GM12878 (cell line): ENCODE data around the gene ANKRD33. TPM values are rescaled to one million over a fixed set of nuclear protein-coding genes. Genes with fewer than 3 reads are reported as not detected.

Experiments
- ATAC-seq: fragments of 200-7000 bp; cut with Tn5 transposase; 3 replicates; pipeline ENCODE4 v1.9.1; 2020; ENCODE audit warnings: mild to moderate bottlenecking, moderate library complexity
- BruUV-seq: library from RNA; stranded (reverse); fragments of 400-500 nt; replicated peaks from 2 replicates; lab custom pipeline; 2021; lab: Mats Ljungman, UMichigan
- CTCF ChIA-PET: fragments of 300-600 bp; sonication (Branson Sonifier 250); formaldehyde crosslinking; extraction: SDS; loops from one replicate; lab custom pipeline; 2021; ENCODE audit warnings: inconsistent platforms; lab: Yijun Ruan, JAX
- POLR2A ChIA-PET: fragments of 350-600 bp; formaldehyde crosslinking; extraction: SDS; loops from one replicate; lab custom pipeline; 2021; ENCODE audit warnings: inconsistent platforms; lab: Charles Lee
- RAD21 ChIA-PET: fragments of 300-600 bp; sonication (Branson Sonifier 250); formaldehyde crosslinking; loops from one replicate; lab custom pipeline; 2023; ENCODE audit warnings: antibody characterized with exemption; ENCODE audit not compliant: unreplicated experiment; lab: Charles Lee
- SMC1A ChIA-PET: fragments of 300-600 bp; sonication (Branson Sonifier 250); formaldehyde crosslinking; loops from one replicate; lab custom pipeline; 2023; ENCODE audit not compliant: unreplicated experiment, uncharacterized antibody; lab: Charles Lee
- DNase-seq: peaks from one replicate; pipeline ENCODE4 v3.0.0-alpha.2; 2011; ENCODE audit warnings: low read depth, low spot score
- FAIRE-seq: peaks from 3 replicates; lab custom pipeline; 2011; peaks lifted over from hg19 to GRCh38; lab: Jason Lieb, UNC
- H2AFZ ChIP-seq: 2 replicates; pipeline ENCODE4 v1.6.0; 2011; ENCODE audit warnings: low read depth, low read length, control low read depth; ENCODE audit not compliant: control insufficient read depth
- H3K27ac ChIP-seq: 2 replicates; pipeline ENCODE4 v1.5.1; 2011; ENCODE audit warnings: control low read depth; ENCODE audit not compliant: control insufficient read depth, insufficient read depth
- H3K27me3 ChIP-seq, 2 experiments: replicated peaks in 1 of 2; 2 replicates each; pipeline versions ENCODE4 v1.6.0 to v1.6.1; 2011; ENCODE audit warnings: low read length in 1 of 2; ENCODE audit not compliant: control insufficient read depth in 2 of 2, insufficient read depth in 2 of 2
- H3K36me3 ChIP-seq, 2 experiments: 2 replicates each; pipeline ENCODE4 v1.5.1; 2011; ENCODE audit warnings: low read length in 1 of 2; ENCODE audit not compliant: control insufficient read depth in 2 of 2, insufficient read depth in 2 of 2
- H3K4me1 ChIP-seq: 2 replicates; pipeline ENCODE4 v1.6.1; 2011; ENCODE audit warnings: mild to moderate bottlenecking, low read length, moderate library complexity, mixed read lengths; ENCODE audit not compliant: control insufficient read depth, insufficient read depth
- H3K4me2 ChIP-seq: 2 replicates; pipeline ENCODE4 v1.6.0; 2011; ENCODE audit warnings: control low read depth; ENCODE audit not compliant: control insufficient read depth, insufficient read depth
- H3K4me3 ChIP-seq: fragments of 200-600 bp; sonication (generic); 2 replicates; pipeline ENCODE4 v1.5.1; 2016
- H3K79me2 ChIP-seq: 2 replicates; pipeline ENCODE4 v1.6.0; 2011; ENCODE audit warnings: low read length; ENCODE audit not compliant: control insufficient read depth, insufficient read depth
- H3K9ac ChIP-seq: 2 replicates; pipeline ENCODE4 v1.8.0; 2011; ENCODE audit warnings: low read length, control low read depth, mixed read lengths; ENCODE audit not compliant: control insufficient read depth, insufficient read depth
- H3K9me3 ChIP-seq: replicated peaks from 3 replicates; pipeline ENCODE4 v1.5.1; 2011; ENCODE audit warnings: mild to moderate bottlenecking, low read length; ENCODE audit not compliant: control insufficient read depth, insufficient read depth
- H4K20me1 ChIP-seq: 2 replicates; pipeline ENCODE4 v1.6.0; 2011; ENCODE audit not compliant: control insufficient read depth, insufficient read depth
- HCFC1 ChIP-seq: fragments of 150-350 bp; IDR thresholded peaks from 2 replicates; pipeline ENCODE4 v1.6.1; 2014; ENCODE audit warnings: low read length
- HDAC2 ChIP-seq: fragments of 200-600 bp; sonication (generic); IDR thresholded peaks from 2 replicates; pipeline ENCODE4 v1.6.1; 2017
- MYB ChIP-seq: fragments of 150-350 bp; IDR thresholded peaks from 2 replicates; pipeline ENCODE4 v1.6.1; 2014; ENCODE audit warnings: mild to moderate bottlenecking, low read depth, low read length, borderline replicate concordance
- SREBF1 ChIP-seq: IDR thresholded peaks from 2 replicates; pipeline ENCODE4 v1.6.1; 2012; ENCODE audit warnings: mild to moderate bottlenecking, low read length
- SUZ12 ChIP-seq: fragments of 200-600 bp; sonication (generic); IDR thresholded peaks from one replicate; pipeline ENCODE4 v1.6.1; 2018; ENCODE audit warnings: antibody characterized with exemption, mild to moderate bottlenecking; ENCODE audit not compliant: unreplicated experiment
- TCF12 ChIP-seq: IDR thresholded peaks from 2 replicates; pipeline ENCODE4 v1.6.1; 2011; ENCODE audit warnings: low read depth, mild to moderate bottlenecking, low read length
- WRNIP1 ChIP-seq: IDR thresholded peaks from 2 replicates; pipeline ENCODE4 v1.6.1; 2011; ENCODE audit warnings: low read depth, low read length, improper control_type of control experiment, borderline replicate concordance
- WGBS: methylation state at CpG from one replicate; pipeline ENCODE4 v1.1.6; 2016; ENCODE audit warnings: low lambda C conversion rate; ENCODE audit not compliant: insufficient replicate concordance, insufficient coverage; ENCODE audit errors: missing lambda C conversion rate; 5-methylcytosine and 5-hydroxymethylcytosine counted together
- in situ Hi-C: fragments of 300-500 bp; cut with MboI; formaldehyde crosslinking; loops from 9 replicates; pipeline ENCODE4 v1.14.3; 2018; ENCODE audit warnings: mixed read lengths
- intact Hi-C: fragments of 100-400 bp; cut with micrococcal nuclease; formaldehyde crosslinking; loops from one replicate; pipeline ENCODE4 v1.14.2; 2022; ENCODE audit not compliant: unreplicated experiment
- polyA plus RNA-seq, 11 experiments: library from polyadenylated mRNA; depleted of rRNA in 4 of 11; unstranded in 6 of 11; stranded (reverse) in 5 of 11; fragments of >200 nt; fragmentation: Nextera tagmentation in 4 of 11; fragmentation: Illumina TruSeq in 1 of 11; extraction: Ambion mirVana in 4 of 11; extraction: Trizol in 1 of 11; gene quantifications; 1 replicate in 1 of 11; 2 replicates in 10 of 11; pipeline versions ENCODE4 v1.2.1 to v1.2.3, GENCODE V29; 2011 to 2016; ENCODE audit warnings: inconsistent platforms in 2 of 11, missing spikeins in 2 of 11, low read depth in 1 of 11
- total RNA-seq, 4 experiments: library from RNA; depleted of rRNA in 3 of 4; stranded (reverse); fragments of >200 nt in 3 of 4; fragmentation: Illumina TruSeq in 1 of 4; extraction: Trizol in 1 of 4; gene quantifications; 2 replicates each; pipeline versions ENCODE4 v1.2.1 to v1.2.3, GENCODE V29; 2013 to 2021
- TF ChIP-seq, protein P1 (sequence below): IDR thresholded peaks from 2 replicates; pipeline ENCODE4 v1.6.1; 2011; ENCODE audit warnings: borderline replicate concordance, low read depth, mild to moderate bottlenecking, moderate library complexity, mixed read lengths, low read length; ENCODE audit not compliant: insufficient read depth; ENCODE audit errors: extremely low read length

ANKRD33 gene
- total and polyA plus RNA-seq, 10 of the 15 experiments (the other 5 are each of a cell fraction or from before 2014, with no cell fraction given): not detected

DNA sequence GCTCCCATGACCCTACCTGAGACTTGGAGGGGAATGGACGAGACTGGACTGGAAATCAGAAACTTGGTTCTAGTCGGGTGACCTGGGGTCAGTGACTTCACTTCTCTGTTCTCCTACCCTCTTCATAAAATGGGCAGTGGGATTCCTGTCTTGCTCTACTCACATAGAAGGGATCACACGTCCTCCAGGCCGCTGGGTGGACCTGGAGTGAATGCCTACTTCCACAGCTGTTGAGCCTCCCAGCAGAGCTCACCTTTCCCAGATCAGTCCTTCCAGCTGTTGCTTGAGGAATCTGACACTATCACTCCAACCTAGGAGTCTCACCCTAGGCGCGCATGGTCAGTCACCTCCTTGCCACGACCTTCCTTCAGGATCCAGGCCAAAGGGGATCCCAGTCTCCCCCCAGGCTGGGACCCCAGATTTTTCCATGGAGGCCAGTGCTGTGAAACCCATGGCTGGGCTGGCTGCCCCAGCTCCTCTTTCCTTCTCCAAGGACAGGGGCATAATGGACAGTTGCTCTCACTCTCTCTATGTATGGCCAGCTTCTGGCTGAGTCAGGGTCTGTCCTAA lies 20.0 kb downstream of the ANKRD33 start:
- H3K4me1 ChIP-seq: peaks cover 14% of the 10 kb centered on the region
- H3K9me3 ChIP-seq: no peaks in the 10 kb centered on the region
- ChIA-PET SMC1A (no interaction called here), CTCF (no interaction called here), POLR2A (no interaction called here), RAD21 (no interaction called here)
- intact Hi-C loops: no loop called here
- no peaks in the 10 kb centered on the region for H3K36me3 ChIP-seq
- WGBS: 32% methylated on average over 7 of the region's 7 CpGs
- no peak for ATAC-seq
- TF ChIP-seq TCF12 (no peak), HCFC1 (no peak)
- no peak overlapping the region for H3K4me3 ChIP-seq
- H3K27me3 ChIP-seq: peaks cover 12 to 14% of the 10 kb centered on the region in 2 experiments
- in situ Hi-C loops: no loop called here
- H2AFZ ChIP-seq: no peak overlapping the region
- no peak for FAIRE-seq
- H3K4me2 ChIP-seq: no peak overlapping the region
- no peak overlapping the region for H3K27ac ChIP-seq
- H3K9ac ChIP-seq: no peak overlapping the region
- no peak for DNase-seq
- no TSS peak for BruUV-seq
- H4K20me1 ChIP-seq: no peaks in the 10 kb centered on the region
- H3K79me2 ChIP-seq: no peaks in the 10 kb centered on the region

DNA sequence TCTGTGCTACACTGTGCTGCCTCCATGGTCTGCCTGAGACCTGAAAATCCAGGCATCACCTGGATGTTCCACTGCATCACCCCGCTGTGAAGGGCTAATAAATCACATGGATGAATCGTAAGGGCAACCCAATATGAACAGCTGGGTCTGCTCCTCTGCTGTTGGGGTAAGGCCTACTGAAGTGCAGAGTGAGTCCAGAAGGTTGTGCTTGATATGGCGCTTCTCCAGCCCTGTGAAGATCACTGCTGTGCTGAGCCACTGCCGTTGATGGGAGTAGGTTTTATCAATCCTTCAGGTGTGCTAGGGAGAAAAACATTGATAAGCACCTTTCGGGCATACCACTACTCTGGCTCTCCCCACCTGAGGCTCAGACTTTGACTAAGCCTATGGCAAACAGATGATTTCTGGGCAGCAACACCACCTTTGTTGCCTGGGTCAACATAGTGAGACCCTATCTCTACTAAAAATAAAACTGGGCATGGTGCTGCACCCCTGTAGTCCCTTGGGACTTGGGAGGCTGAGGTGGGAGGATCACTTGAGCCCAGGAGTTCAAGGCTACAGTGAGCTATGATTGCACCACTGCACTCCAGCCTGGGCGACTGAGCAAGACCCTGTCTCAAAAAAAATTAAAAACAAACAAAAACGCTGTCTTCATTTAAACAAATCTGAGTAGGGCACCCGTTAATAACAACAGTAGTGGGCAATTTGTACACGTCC lies 21.1 kb downstream of the ANKRD33 start:
- no peak for FAIRE-seq
- intact Hi-C loops: no loop called here
- Histone ChIP-seq H3K4me3 (no peak overlapping the region), H3K79me2 (no peaks in the 10 kb centered on the region), H2AFZ (no peak overlapping the region), H3K9me3 (no peaks in the 10 kb centered on the region), H3K4me1 (peaks cover 14% of the 10 kb centered on the region), H4K20me1 (no peaks in the 10 kb centered on the region), H3K9ac (no peak overlapping the region), H3K27me3 (peaks cover 12 to 14% of the 10 kb centered on the region in 2 experiments), H3K4me2 (no peak overlapping the region), H3K27ac (no peak overlapping the region), H3K36me3 (no peaks in the 10 kb centered on the region)
- ChIA-PET CTCF (no interaction called here), RAD21 (no interaction called here), SMC1A (interaction anchor here (0.8 kb wide), 1 partner anchor 12 kb away, joined by 4 read pairs; no protein-coding TSS in a partner anchor), POLR2A (no interaction called here)
- in situ Hi-C loops: no loop called here
- BruUV-seq: no TSS peak
- WGBS: 27% methylated on average over 9 of the region's 9 CpGs
- no peak for TF ChIP-seq WRNIP1
- no peak for TF ChIP-seq SUZ12
- no peak for TF ChIP-seq MYB
- TF ChIP-seq, protein P1, sequence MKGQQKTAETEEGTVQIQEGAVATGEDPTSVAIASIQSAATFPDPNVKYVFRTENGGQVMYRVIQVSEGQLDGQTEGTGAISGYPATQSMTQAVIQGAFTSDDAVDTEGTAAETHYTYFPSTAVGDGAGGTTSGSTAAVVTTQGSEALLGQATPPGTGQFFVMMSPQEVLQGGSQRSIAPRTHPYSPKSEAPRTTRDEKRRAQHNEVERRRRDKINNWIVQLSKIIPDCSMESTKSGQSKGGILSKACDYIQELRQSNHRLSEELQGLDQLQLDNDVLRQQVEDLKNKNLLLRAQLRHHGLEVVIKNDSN: no peak
- TF ChIP-seq HDAC2: no peak
- no peak for TF ChIP-seq SREBF1
- ATAC-seq: no peak
- DNase-seq: no peak
